T1000 (cell line): ENCODE data around the gene MORF4L2.

Experiments
- DNase-seq: peaks from one replicate; lab custom pipeline; 2025; ENCODE audit warnings: mixed read lengths; lab: John Stamatoyannopoulos, UW

Gene MORF4L2

DNA sequence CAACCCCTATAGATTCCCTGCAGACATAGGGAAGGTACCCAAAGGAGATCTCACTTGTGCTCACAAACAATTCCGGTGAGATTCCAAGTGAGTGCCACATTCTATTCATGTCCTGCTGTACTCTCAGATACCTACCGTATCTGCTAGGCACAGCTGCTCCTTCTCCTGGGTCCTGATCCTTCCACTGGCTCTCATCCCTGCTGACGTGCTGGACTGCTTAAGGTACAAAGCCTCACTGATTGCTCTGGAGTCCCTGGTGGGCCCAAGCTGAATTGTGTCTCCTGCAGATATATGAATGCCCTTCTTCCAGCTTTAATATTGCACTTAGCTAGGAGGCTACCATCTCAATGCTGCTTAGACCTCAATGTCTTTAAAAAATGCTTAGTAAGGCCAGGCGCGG lies 55.4 kb downstream of the MORF4L2 start:
- DNase-seq: no peak

DNA sequence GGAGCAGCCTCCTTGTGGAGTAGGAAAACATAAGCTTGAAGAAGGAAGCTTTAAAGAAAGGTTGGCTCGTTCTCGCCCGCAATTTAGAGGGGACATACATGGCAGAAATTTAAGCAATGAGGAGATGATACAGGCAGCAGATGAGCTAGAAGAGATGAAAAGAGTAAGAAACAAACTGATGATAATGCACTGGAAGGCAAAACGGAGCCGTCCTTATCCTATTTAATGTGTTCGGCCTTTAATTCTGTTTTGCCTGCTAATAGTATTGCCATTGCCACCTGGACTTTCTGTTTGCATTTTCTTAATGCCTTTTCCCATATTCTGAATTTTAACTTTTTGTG lies 56.4 kb downstream of the MORF4L2 start:
- DNase-seq: no peak

DNA sequence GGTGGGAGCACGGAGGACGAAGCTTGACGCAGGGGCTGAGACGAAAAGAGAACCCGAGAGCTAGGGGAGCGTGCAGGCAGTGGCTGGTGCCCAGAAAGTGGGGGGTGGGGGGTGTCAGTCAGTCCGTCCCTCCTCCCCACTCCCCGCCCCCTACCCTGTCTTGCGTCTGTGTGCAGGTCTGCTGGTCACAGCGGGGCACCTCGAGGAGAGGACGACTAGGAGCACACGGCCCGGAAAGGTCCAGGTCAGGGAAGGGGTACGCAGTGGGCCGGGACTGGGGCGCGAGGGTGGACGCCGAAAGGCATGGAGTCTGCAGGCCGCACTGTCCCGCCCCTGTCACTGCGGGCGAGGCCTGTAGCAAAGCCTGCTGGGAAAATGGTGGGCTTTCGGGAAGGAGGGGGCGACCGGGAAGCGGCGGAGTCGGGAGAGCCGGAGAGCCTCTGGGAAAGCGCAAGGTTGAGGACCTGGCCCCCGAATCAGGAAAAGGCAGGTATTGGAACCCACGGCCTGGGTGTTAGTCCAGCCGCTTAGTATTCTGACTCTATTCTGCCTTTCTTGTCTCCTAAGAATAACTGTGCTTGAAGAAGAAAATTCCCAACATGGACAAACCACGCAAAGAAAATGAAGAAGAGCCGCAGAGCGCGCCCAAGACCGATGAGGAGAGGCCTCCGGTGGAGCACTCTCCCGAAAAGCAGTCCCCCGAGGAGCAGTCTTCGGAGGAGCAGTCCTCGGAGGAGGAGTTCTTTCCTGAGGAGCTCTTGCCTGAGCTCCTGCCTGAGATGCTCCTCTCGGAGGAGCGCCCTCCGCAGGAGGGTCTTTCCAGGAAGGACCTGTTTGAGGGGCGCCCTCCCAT lies 57.0 kb downstream of the MORF4L2 start:
- no peak for DNase-seq

DNA sequence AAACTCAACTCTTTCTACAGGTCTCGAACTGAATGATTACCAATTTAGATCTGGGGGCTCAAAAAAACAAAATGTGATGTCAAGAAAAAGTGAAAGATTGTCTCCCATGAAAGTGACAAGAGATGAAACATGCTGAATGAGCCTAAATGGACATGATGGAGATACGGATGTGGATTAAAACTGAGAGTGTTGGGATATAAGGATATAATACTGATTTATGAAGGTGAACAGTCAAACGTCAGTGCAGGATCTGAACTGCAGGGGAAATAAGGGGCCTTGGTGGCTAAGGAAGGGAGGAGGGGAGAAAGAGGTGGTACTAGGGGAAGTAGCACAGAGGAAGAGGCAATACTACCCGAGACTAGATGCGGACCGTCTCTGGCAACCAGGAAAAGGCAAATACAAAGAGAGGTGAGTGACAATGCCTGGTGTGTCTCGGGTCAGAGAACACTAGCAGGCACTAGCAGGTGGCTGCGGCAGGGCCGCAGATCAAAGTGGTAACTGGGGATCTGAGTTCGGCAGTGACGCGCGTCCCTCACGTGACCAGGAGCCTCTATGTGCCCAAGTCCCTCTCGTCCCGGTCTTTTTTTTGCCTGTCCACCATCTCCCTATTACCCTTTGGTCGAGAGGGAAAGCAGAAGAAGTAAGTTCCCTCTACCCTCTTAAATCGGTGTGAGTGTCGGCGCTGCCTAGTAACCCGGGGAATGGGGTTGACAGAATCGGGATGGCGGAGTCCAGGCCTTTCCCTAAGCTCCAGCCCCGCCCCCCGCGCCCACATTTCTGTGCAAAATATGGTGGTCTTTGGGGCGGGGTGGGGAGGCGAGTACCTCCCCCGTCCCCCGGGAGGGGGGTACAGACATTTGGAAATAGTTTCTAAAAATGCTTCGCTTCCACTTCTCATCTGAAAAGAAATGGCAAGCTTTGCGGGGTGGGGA lies 57.8 kb downstream of the MORF4L2 start, which contains the start of gene TCEAL1:
Gene TCEAL1 (plus strand): TSS at position 590 of the 932 bp plus-strand sequence. CDS start 942 bp downstream, outside the sequence.
- no peak for DNase-seq

DNA sequence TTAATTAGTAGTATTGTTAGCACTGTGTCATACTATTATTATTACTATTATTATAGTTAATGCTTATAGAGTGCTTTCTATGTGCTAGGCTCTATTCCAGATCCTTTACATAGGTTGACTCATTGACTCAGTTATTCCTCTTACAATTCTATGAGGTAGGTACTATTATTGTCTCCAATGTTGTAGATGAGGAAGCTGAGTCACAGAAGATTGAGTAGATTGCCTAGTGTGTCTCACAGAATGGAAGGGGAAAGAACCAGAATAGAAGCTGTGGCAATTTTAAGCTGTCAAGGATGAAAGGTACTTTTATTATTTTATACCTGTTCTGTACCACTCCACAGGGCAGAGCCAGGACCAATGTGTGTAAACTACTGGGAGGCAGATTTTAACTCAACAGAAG lies 59.6 kb downstream of the MORF4L2 start:
- no peak for DNase-seq
